A549 (cell line): Measurements from ENCODE around the gene UBE2E1. TPM values are rescaled to one million over a fixed set of nuclear protein-coding genes. Genes with fewer than 3 reads are reported as not detected.

Source experiments
- ATAC-seq, 2 experiments: fragments of 200-7000 bp in 1 of 2; fragments of >200 bp in 1 of 2; cut with Nextera tagmentation in 1 of 2; cut with Tn5 transposase in 1 of 2; 3 replicates each; pipeline versions ENCODE4 v1.8.0 to v1.9.1; 2018 to 2020; ENCODE audit warnings: mild to moderate bottlenecking in 1 of 2, moderate library complexity in 1 of 2
- CTCF ChIA-PET: fragments of 300-600 bp; sonication (Branson Sonifier 250); formaldehyde crosslinking; extraction: SDS; loops from one replicate; lab custom pipeline; 2021; ENCODE audit warnings: antibody characterized with exemption, inconsistent platforms; lab: Yijun Ruan, JAX
- POLR2A ChIA-PET: fragments of 350-600 bp; formaldehyde crosslinking; extraction: SDS; loops from one replicate; lab custom pipeline; 2021; ENCODE audit warnings: antibody characterized with exemption, inconsistent platforms; lab: Yijun Ruan, JAX
- DNase-seq, 2 experiments: peaks; one replicate each; pipeline versions ENCODE4 v3.0.0 to v3.0.0-alpha.2; 2011 to 2016; ENCODE audit warnings: low read depth in 1 of 2, low spot score in 1 of 2
- FAIRE-seq: peaks from 2 replicates; lab custom pipeline; 2011; peaks lifted over from hg19 to GRCh38; lab: Jason Lieb, UNC
- H3K27ac ChIP-seq, 2 experiments: fragments of >200 bp; sonication (Bioruptor Twin); formaldehyde crosslinking; 3 replicates each; pipeline ENCODE4 v1.5.1; 2016 to 2017
- H3K4me1 ChIP-seq: fragments of >200 bp; sonication (Bioruptor Twin); formaldehyde crosslinking; 3 replicates; pipeline ENCODE4 v1.6.1; 2016
- H3K4me2 ChIP-seq: fragments of >200 bp; sonication (Bioruptor Twin); formaldehyde crosslinking; 3 replicates; pipeline ENCODE4 v1.6.1; 2016
- H3K4me3 ChIP-seq: fragments of >200 bp; sonication (Bioruptor Twin); formaldehyde crosslinking; 3 replicates; pipeline ENCODE4 v1.5.1; 2016
- H3K9me3 ChIP-seq: fragments of >200 bp; sonication (Bioruptor Twin); formaldehyde crosslinking; 3 replicates; pipeline ENCODE4 v1.6.1; 2016
- ATOH8 ChIP-seq: fragments of 250-450 bp; sonication (Bioruptor Pico); IDR thresholded peaks from 2 replicates; pipeline ENCODE4 v1.5.0; 2020; ENCODE audit warnings: low read depth, mild to moderate bottlenecking, moderate library complexity
- BCL3 ChIP-seq: fragments of >200 bp; sonication (Bioruptor Twin); formaldehyde crosslinking; IDR thresholded peaks from 3 replicates; pipeline ENCODE4 v1.6.1; 2016
- EP300 ChIP-seq, 2 experiments: fragments of >200 bp; sonication (Bioruptor Twin); formaldehyde crosslinking; IDR thresholded peaks; 2 replicates in 1 of 2; 3 replicates in 1 of 2; pipeline ENCODE4 v1.6.1; 2016 to 2017
- HDAC2 ChIP-seq: fragments of 200-600 bp; sonication (generic); IDR thresholded peaks from 2 replicates; pipeline ENCODE4 v1.6.1; 2016
- HOXA7 ChIP-seq: fragments of 250-450 bp; sonication (Bioruptor Pico); IDR thresholded peaks from 2 replicates; pipeline ENCODE4 v1.5.0; 2020; ENCODE audit warnings: mild to moderate bottlenecking, moderate library complexity
- JUNB ChIP-seq: fragments of >200 bp; sonication (Bioruptor Twin); formaldehyde crosslinking; IDR thresholded peaks from 2 replicates; pipeline ENCODE4 v1.6.1; 2016
- KDM1A ChIP-seq: fragments of 200-600 bp; sonication (generic); IDR thresholded peaks from 2 replicates; pipeline ENCODE4 v1.6.1; 2016; ENCODE audit warnings: low read depth, mild to moderate bottlenecking
- MAZ ChIP-seq: fragments of 150-350 bp; IDR thresholded peaks from 2 replicates; pipeline ENCODE4 v1.6.1; 2014; ENCODE audit warnings: antibody characterized with exemption, low read depth, low read length, borderline replicate concordance
- RARB ChIP-seq: fragments of 250-450 bp; sonication (Bioruptor Pico); IDR thresholded peaks from 2 replicates; pipeline ENCODE4 v1.8.0; 2021; ENCODE audit warnings: mild to moderate bottlenecking, moderate library complexity
- RFX5 ChIP-seq: fragments of 450-650 bp; IDR thresholded peaks from 2 replicates; pipeline ENCODE4 v1.7.1; 2014; ENCODE audit warnings: antibody characterized with exemption, mild to moderate bottlenecking, moderate library complexity
- TFCP2L1 ChIP-seq: fragments of 250-450 bp; sonication (Bioruptor Pico); IDR thresholded peaks from 2 replicates; pipeline ENCODE4 v1.5.0; 2021; ENCODE audit warnings: mild to moderate bottlenecking
- USF2 ChIP-seq: fragments of 450-650 bp; IDR thresholded peaks from 2 replicates; pipeline ENCODE4 v1.6.1; 2014; ENCODE audit warnings: antibody characterized with exemption
- ZNF302 ChIP-seq: fragments of 250-450 bp; sonication (Bioruptor Pico); IDR thresholded peaks from 2 replicates; pipeline ENCODE4 v1.9.0; 2021; ENCODE audit warnings: inconsistent platforms, mild to moderate bottlenecking, moderate library complexity
- WGBS: methylation state at CpG from one replicate; pipeline ENCODE4 v1.1.6; 2017; ENCODE audit errors: missing lambda C conversion rate; 5-methylcytosine and 5-hydroxymethylcytosine counted together
- polyA plus RNA-seq, 4 experiments: library from polyadenylated mRNA; depleted of rRNA in 3 of 4; stranded (reverse); fragments of >200 nt; fragmentation: RNase III in 1 of 4; extraction: RNeasy Plus Mini Kit Qiagen cat#74134 plus additional on column Dnase treatment in 1 of 4; gene quantifications; 2 replicates in 3 of 4; 3 replicates in 1 of 4; pipeline ENCODE4 v1.2.3, GENCODE V29; 2011 to 2017

The UBE2E1 gene
- polyA plus RNA-seq, 2 of the 4 experiments (the other 2 are of a cell fraction): 151 to 198 TPM

- no peaks in the 10 kb centered on the region for H3K9me3 ChIP-seq
- ChIA-PET CTCF (interaction anchor here (1.3 to 2.0 kb wide), 2 partner anchors 16 to 98 kb away, joined by 3 to 8 read pairs; no protein-coding TSS in a partner anchor), POLR2A (no interaction called here)
- no peak overlapping the region for H3K4me3 ChIP-seq
- no peak for FAIRE-seq
- DNase-seq: no peak
- ATAC-seq: no peak
- peaks cover 43% of the 10 kb centered on the region for H3K4me1 ChIP-seq
- TF ChIP-seq HOXA7 (no peak), TFCP2L1 (no peak), ATOH8 (CRISPR knock-in tag) (no peak)
- H3K27ac ChIP-seq: no peak overlapping the region
- WGBS: 96% methylated on average over 3 of the region's 3 CpGs
- no peak overlapping the region for H3K4me2 ChIP-seq
Measured at GRCh38 chr3:23872330-23872729, 66.6 kb downstream of the UBE2E1 start.

GRCh38 chr3:23873941-23874340 is 68.2 kb downstream of the UBE2E1 start:
- no peak for TF ChIP-seq MAZ
- WGBS: 91% methylated on average over 2 of the region's 2 CpGs
- FAIRE-seq (no peak), DNase-seq (no peak), ATAC-seq (peak; percentile 12 to 29; a peak in 2 of 6 replicates)
- Histone ChIP-seq H3K4me1 (peaks cover 45% of the 10 kb centered on the region), H3K4me3 (no peak overlapping the region), H3K27ac (no peak overlapping the region), H3K9me3 (no peaks in the 10 kb centered on the region), H3K4me2 (peak overlapping the region; percentile 1; the same call in 1 of the 3 replicates)
- ChIA-PET CTCF (interaction anchor here (0.6 to 2.0 kb wide), 5 partner anchors 12 to 62 kb away, joined by 3 to 8 read pairs (median 3); no protein-coding TSS in a partner anchor), POLR2A (interaction anchor here (1.1 kb wide), 1 partner anchor 43 kb away, joined by 4 read pairs; the partner anchor contains the start of genes NKIRAS1 and RPL15)

- no peak overlapping the region for H3K27ac ChIP-seq
- POLR2A ChIA-PET: interaction anchor here (1.1 kb wide), 1 partner anchor 42 kb away, joined by 4 read pairs; the partner anchor contains the start of genes NKIRAS1 and RPL15
- 0 out of 3 replicates have a peak overlapping the region, but pooled peaks have one; percentile 1 for H3K4me2 ChIP-seq
- no peaks in the 10 kb centered on the region for H3K9me3 ChIP-seq
- no peak overlapping the region for H3K4me3 ChIP-seq
- peaks cover 44% of the 10 kb centered on the region for H3K4me1 ChIP-seq
- WGBS: 66% methylated on average over 6 of the region's 6 CpGs
- TF ChIP-seq TFCP2L1 (no peak), USF2 (no peak), RARB (CRISPR knock-in tag) (no peak), HDAC2 (no peak), BCL3 (no peak), MAZ (no peak), ZNF302 (CRISPR knock-in tag) (no peak), ATOH8 (CRISPR knock-in tag) (no peak), RFX5 (no peak), KDM1A (no peak), JUNB (no peak), EP300 (IDR thresholded peaks at IDR 0.05) (no peak)
- TF ChIP-seq, all 56 proteins: peak for 0
- ATAC-seq: peak; percentile 37 to 42; a peak in 3 of 6 replicates
- CTCF ChIA-PET: interaction anchor here (0.6 to 2.0 kb wide), 5 partner anchors 8 to 63 kb away, joined by 3 to 8 read pairs (median 3); no protein-coding TSS in a partner anchor
- FAIRE-seq: no peak
- no peak for DNase-seq
Measured at GRCh38 chr3:23874359-23875112, 68.8 kb downstream of the UBE2E1 start.
